Measurements from ENCODE around the gene SUGCT.

- TF ChIP-seq CTCF (conservative IDR thresholded peaks at IDR 0.05) (no peak), ZFX (IDR thresholded peaks at IDR 0.05) (no peak)
These were observed 688.1 kb downstream of the SUGCT start for GRCh38 chr7:40822861-40823260.

All from C4-2B (cell line).